ENCODE data around the gene PIGR.
"Not testable (repeated sequence)": the region's sequence is repeated elsewhere in the genome, so short reads cannot be mapped to it uniquely, and the experiment has no call there.

The PIGR gene

GRCh38 chr1:206931709-206932108 is 14.6 kb downstream of the PIGR start:
- DNase-seq, result no peak

DNA sequence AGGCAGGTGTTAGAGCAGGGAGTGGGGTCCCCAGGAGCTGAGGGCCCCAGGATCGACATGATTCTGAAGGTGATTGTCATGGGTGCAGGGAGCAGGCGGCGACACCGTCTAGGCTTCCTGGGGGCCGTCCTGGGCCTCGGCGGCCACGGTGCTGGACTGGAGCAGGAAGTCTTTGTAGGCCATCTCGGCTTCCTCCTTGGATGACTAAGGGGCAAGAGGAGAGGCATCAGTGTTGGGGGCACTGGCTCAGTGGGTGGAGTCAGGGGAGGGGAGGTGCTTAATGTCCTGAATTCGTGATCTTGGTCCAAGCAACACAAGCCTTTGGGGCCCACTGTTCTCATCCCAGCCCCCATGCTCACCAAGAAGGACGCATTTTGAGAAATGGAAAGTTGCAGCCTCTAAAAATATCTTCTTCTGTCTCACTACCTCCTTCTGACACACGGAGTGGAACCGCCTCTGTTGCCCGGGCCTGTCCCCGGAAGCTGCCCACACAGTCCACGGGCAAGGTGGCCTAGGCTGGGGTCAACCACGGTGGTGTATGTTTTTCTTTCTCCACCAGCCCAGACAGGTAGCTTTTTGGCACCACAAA is 16.0 kb downstream of the PIGR start:
- DNase-seq, result peak; percentile 84

GRCh38 chr1:206929524-206929923 is 16.7 kb downstream of the PIGR start:
- DNase-seq, result no peak

DNA sequence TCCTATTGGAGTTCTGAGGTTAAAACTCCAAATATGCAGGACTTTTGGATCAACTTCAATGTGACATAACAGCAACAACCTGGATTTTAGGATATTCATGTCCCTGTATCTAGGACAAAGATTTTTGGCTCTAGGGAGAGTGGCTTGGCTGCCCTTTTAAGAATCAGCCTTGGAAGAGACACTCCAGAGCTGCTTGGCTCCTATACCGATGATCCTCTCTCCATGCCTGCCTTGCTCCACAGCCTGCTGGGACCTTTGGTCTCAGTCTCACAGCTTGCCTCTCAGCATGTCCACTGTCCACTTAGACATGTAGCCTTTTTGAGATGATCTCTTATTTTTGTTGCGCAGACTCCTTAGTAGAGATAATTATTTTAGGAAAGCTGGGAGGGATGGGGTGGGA is 20.0 kb downstream of the PIGR start:
- no peak for DNase-seq

DNA sequence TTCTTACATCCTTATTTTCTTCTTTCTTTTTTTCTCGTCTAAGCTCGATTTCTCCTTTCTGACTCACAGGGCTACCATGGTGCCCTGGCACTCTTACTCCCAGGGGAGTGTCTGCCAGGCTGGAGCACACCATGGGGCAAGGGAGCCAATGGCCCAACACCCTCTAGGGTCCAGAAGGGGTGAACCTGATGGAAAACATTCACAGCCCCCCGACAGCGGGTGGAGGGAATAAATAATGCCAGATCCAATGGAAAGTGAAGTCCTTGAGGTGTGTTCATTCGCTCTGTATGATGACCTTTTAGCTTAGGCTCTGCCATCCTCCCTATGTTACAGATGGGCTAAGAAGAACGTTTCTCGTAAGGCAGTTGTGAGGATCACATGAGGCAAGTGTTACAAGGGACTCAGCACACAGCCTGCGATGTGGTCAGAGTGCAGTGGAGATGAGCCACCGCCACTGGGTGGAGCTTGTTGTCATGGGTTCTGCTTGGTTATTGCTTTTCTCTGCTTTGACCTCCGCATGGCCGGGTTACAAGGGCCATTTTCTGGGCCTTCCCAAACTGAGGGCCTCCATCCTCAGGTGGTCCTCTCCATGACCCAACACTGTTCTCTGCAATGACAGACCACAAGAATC is 21.0 kb downstream of the PIGR start:
- peak; percentile 90 for DNase-seq

- no peak for DNase-seq
Observed at GRCh38 chr1:206924592-206925105, 21.6 kb downstream of the PIGR start.

GRCh38 chr1:206923961-206924557 is 22.2 kb downstream of the PIGR start:
- DNase-seq, result not testable (repeated sequence)

DNA sequence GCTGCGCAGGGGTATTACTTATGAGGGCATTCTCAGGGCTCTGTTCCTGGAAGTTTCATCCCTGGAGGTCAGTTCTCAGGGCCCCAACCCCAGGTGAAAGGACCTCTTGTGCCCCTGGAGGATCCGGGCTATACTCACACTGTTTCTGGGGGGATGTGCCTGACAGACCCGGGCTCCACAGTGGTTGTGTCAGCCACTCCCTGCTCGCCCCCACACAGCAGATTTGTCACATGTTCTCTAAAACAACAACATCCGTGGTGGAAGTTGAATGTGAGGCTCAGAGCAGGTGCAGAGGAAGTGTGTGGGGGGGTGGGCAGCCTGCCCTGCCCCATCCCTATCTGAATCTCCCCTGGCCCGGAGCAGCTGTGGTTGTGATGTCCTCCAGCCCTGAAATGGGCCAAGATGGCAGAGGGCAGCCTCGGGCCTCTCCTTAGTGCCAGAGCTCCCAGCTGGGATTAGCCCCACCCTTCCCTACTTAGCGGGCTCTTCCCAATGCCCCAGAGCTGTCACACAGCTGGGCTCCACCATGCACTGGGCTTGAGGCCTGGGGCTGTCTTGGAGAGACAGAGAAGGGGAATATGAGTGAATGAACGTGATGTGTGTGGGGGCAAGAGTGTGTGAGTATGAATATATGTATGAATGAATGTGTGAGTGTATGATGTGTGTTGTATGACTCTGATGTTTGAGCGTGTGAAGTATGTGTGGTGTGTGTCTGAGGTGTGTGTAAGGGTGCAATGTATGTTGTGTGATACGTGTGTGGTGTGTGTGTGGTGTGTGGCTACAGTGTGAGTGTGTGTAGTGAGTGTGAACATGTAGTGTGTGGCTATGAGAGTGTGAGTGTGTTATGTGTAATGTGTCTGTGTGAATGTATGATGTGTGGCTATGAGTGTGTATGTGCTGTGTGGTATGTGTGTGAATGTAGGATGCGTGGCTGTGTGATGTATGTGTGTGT is 23.0 kb downstream of the PIGR start:
- no peak for DNase-seq

DNA sequence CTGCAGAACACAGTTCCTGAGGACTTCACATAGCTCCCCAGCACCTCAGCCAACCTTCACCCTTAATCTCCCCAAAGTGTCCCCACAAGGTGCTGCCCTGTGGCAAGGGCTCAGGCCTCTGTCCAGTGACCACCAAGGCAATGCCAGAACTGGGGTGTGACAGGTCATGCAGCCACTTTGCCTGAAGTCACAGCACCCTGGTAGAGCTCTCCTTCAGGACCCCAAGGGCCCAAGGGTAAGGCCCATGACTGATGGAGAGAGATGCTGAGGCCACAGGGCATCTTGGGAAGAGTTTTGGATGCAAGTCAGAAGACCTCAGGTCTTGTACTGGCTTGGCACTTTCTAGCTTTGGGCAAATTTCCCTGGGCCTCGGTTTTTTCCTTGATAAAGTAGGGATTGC is 23.7 kb downstream of the PIGR start:
- DNase-seq, result no peak

DNA sequence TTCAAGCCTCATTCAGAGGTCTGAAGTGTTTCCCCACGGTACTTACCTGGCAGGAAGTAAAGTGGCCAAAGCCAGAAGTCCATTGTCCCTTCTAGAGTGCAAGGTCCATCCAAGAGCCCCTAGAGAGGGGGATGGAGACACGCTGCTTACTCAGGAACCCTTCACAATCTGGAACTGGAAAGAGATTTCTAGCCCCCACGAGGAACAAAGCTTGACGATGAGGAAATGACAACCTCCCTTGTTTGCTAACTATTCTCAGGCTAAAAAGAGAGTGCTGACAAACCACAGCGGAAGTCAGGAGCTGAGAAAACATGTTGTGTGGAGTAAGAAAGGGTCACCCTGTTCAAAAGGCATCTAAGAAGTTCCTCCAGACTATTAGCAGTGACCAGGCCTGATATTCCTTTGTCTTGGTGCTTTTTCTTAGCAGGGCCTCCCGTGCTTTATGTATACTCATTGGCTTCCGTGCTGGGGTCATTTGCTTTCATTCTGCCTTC is 24.4 kb downstream of the PIGR start, which contains the start of gene FCMR:
Gene FCMR, minus strand, starts transcription at position 170 of the 494 bp plus-strand sequence. Its CDS starts 87 bp downstream, at position 83.
- DNase-seq, result peak; percentile 83

DNA sequence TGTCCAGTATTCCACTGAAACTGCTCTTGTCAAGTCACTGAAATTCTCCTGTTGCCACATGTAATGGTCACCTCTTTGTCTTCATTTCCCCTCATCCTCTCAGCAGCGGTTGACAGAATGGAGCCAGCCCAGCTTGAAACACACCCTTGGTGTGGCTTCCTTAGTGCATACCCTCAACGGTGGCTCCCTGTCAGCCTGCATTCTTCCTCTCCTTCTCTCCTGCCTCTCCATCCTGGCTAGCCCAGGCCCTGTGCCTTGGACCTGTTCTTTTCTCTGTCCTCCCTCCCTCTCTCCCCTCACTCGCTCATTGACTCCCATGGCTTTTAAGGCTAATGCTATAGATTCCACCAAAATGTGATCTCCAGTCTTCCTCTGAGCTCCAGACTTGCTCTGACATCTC is 28.2 kb downstream of the PIGR start:
- DNase-seq, result no peak

DNA sequence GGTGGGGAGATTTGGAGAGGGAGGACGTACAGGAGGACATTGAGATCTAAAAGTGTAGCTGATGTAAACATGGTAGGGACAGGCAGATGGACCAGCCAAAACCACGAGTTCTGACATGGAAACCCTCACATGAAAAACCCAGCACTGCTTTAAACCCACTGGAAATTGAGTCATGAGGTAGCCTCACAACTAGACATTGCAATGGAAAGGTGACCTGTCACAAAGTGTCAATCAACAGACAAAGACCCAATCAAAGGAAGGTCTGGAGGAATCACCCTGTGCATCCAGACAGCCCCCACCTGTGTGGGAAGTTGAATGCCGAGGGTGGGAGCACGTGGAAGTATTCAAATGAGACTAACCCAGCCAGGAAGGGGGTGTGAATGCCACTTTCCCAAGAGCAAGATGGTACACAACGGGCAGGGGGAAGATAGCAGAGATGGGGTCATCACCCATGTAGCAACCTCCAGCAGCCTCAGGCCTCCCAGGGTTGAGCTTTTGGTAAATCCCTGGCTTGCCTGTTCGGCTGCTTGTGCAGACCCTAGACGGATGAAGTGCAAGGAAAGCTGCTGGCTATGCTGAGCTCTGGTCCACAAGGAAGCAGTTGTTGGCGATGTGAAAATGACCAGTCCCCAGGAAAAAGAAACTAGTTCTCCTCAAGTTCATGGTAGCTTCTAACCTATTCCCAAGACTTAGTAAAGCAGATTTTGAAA is 30.1 kb downstream of the PIGR start:
- no peak for DNase-seq

DNA sequence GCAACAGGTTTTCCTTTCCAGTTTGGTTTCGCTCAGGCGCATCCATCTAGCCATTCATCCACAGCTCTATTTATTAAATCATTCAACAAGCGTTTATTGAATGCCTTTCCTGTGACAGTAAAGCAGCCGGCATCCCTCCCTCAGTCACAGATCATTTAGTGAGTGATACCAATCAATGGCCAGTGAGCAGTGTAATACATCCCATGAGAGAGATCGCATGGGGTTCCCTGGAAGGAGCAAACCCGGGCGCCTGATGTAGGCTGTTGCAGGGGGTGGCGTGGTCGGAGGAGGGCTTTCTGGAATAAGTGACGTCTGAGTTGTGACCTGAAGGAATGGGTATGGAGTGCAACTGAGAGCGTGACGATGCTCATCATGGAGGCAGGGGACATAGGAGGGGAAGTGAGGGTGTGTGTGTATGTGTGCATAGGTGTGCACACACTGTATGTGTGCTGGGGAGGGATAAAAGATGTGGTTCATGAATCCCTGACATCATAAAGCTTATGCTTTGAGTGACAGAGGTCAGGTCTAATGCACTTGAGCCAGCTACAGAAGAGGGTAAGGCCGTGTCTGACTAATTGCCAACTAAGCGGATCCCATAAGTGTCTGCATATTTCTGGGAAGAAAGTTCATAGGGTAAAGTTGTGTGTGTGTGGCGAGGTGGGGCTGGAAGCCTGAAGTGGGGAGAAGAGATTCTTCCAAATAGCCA is 31.1 kb downstream of the PIGR start:
- no peak for DNase-seq

- DNase-seq, result no peak
Observed at GRCh38 chr1:206913766-206914537, 32.3 kb downstream of the PIGR start.

DNA sequence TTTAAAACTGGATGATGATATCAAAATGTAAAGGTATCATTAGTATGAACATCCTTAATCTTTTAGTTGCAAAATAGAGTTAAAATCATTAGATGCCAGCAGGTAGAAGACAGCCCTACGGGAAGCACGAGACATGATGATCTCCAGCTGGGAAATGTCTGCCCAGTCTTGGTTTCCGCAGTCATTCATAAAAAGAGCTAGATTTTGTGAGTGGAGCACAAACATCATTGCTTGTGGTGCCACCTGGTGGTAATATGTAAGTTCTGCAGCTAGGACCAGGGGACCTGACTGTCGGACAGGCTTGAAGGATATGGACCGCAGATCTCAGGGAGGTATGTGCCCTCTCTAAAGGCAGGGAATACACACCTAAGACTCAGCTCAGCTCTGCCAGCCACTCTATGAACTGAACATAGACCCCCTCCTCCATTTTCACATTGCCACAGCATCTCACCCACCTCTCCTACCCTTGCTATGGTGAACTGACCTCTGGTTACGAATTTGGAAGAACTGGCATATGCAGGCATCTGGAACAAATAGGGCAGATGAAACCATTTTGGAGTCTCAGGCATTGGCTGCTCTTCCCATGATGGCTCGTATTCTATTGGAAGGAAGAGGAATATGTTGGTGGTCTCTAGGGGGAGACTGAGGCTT is 33.7 kb downstream of the PIGR start:
- DNase-seq, result peak; percentile 92

DNA sequence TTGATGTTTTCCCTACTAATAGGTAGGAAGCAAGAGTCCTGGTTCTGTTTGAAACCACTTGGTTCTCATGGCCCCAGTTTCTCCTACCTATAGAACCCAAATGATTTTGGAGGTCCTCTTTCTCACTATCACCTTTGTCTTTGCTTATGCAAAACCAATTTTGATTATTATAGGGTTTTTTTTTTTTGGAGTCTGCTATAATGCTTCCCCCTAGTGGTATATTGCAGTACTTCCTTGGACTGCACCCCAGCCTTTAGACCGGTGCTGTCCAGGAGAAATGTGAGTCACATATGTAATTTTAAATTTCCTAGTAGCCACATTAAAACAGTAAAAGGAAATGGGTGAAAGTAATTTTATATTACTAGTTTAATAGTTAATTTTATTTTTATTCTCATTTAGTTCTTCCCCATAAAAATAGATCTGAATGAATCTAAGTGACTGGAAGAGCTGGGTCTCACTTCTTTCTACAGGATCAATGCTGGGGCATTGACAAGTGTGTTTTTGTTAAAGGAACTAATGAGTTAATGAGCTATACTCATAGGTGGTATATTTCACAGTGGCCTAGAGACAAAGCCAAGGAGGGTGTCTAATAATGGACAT is 35.1 kb downstream of the PIGR start:
- peak; percentile 71 for DNase-seq

DNA sequence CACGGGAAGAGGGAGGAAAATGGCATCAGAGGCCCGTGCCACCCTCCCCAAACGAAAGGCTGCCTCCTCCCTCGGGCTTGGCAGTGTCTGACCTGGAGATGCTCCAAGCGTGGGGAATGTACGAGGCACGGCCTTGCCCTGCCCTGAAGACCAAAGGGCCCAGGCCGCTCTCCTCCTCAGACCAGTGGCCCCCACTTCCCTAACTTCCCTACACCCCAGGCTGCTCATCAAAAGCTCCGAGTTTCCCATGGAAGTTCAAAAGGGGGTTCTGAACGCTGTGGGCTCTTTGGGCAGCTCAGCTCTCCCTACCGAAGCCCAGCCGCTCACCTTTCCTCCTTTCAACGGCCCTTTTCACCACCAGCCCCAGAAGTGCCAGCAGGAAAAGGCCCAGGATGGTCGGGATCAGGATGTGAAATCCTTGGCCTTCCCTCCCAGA is 36.4 kb downstream of the PIGR start:
- no peak for DNase-seq

GRCh38 chr1:206909161-206909882 is 36.9 kb downstream of the PIGR start:
- no peak for DNase-seq

DNA sequence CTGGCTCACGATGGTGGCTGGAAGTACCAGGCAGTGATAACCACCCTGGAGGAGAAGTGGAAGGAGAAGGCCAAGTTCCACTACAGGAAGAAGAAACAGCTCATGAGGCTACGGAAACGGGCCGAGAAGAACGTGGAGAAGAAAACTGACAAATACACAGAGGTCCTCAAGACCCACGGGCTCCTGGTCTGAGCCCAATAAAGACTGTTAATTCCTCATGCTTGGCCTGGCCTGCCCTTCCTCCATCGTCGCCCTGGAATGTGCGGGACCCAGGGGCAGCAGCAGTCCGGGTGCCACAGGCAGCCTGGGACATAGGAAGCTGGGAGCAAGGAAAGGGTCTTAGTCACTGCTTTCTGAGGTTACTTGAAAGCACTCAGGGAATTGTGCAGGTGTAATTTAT is 38.2 kb downstream of the PIGR start:
- DNase-seq, result no peak

All from suppressor macrophage treated with lipopolysaccharide for 4 hours (primary cell).